GM18858 (cell line): ENCODE results near the gene SNX11.
"Not testable (repeated sequence)": the region's sequence is repeated elsewhere in the genome, so short reads cannot be mapped to it uniquely, and the experiment has no call there.

ENCODE experiments used
- ATAC-seq: cut with Tn5 transposase; IDR thresholded peaks from one replicate; pipeline ENCODE4 v1.9.1; 2021; ENCODE audit not compliant: unreplicated experiment

The SNX11 gene

GRCh38 chr17:48107137-48108055 is at the start of gene SNX11:
Gene SNX11 (plus strand): TSS chr17:48107766. CDS start chr17:48112044, 4,278 bp downstream.
- peak; percentile 46 for ATAC-seq

- ATAC-seq: no peak
Measured at GRCh38 chr17:48058393-48059124, 49.0 kb upstream of the SNX11 start.

GRCh38 chr17:48059125-48059668 is 48.4 kb upstream of the SNX11 start:
- no peak for ATAC-seq

- no peak for ATAC-seq
Measured at GRCh38 chr17:48060249-48060648, 47.3 kb upstream of the SNX11 start.

GRCh38 chr17:48062273-48062672 is 45.3 kb upstream of the SNX11 start:
- ATAC-seq: no peak

GRCh38 chr17:48064638-48065037 is 42.9 kb upstream of the SNX11 start:
- ATAC-seq: no peak

GRCh38 chr17:48066192-48066591 is 41.4 kb upstream of the SNX11 start:
- no peak for ATAC-seq

GRCh38 chr17:48066656-48067055 is 40.9 kb upstream of the SNX11 start:
- ATAC-seq: no peak

- no peak for ATAC-seq
Measured at GRCh38 chr17:48067245-48067644, 40.3 kb upstream of the SNX11 start.

- ATAC-seq: not testable (repeated sequence)
Measured at GRCh38 chr17:48067808-48068207, 39.8 kb upstream of the SNX11 start.

- ATAC-seq: no peak
Measured at GRCh38 chr17:48068491-48068961, 39.0 kb upstream of the SNX11 start.

- ATAC-seq: no peak
Measured at GRCh38 chr17:48070195-48070594, 37.4 kb upstream of the SNX11 start.

GRCh38 chr17:48071654-48072053 is 35.9 kb upstream of the SNX11 start:
- no peak for ATAC-seq

GRCh38 chr17:48072811-48073210 is 34.8 kb upstream of the SNX11 start:
- ATAC-seq: not testable (repeated sequence)

- not testable (repeated sequence) for ATAC-seq
Measured at GRCh38 chr17:48073566-48074094, 33.9 kb upstream of the SNX11 start.

GRCh38 chr17:48074322-48075081 is 33.1 kb upstream of the SNX11 start:
- ATAC-seq: no peak

GRCh38 chr17:48077152-48077551 is 30.4 kb upstream of the SNX11 start:
- not testable (repeated sequence) for ATAC-seq

- ATAC-seq: no peak
Measured at GRCh38 chr17:48081858-48082257, 25.7 kb upstream of the SNX11 start.

- no peak for ATAC-seq
Measured at GRCh38 chr17:48084932-48085331, 22.6 kb upstream of the SNX11 start.

GRCh38 chr17:48093341-48094045 is 14.1 kb upstream of the SNX11 start:
- no peak for ATAC-seq
